CD14-positive monocyte (primary cell): ENCODE data around the gene S1PR3. TPM values are rescaled to one million over a fixed set of nuclear protein-coding genes. Genes with fewer than 3 reads are reported as not detected.

Source experiments
- DNase-seq, 3 donors: peaks; one replicate each; pipeline ENCODE4 v3.0.0-alpha.2; 2011 to 2022
- H2AFZ ChIP-seq: 2 replicates; pipeline ENCODE4 v1.6.0; 2012; ENCODE audit warnings: mild to moderate bottlenecking, low read depth, low read length, inconsistent platforms; ENCODE audit not compliant: insufficient read depth, poor library complexity, severe bottlenecking
- H3K27ac ChIP-seq, 2 donors: 1 replicate in 1 of 2; 2 replicates in 1 of 2; pipeline ENCODE4 v1.5.1; 2012 to 2013; ENCODE audit warnings: low read length in 2 of 2, control low read depth in 1 of 2, inconsistent platforms in 1 of 2, low read depth in 1 of 2, mild to moderate bottlenecking in 1 of 2
- H3K27me3 ChIP-seq, 2 donors: one replicate each; pipeline versions ENCODE4 v1.6.0 to v1.6.1; 2011 to 2013; ENCODE audit warnings: low read length in 2 of 2; ENCODE audit not compliant: control insufficient read depth in 2 of 2, insufficient read depth in 2 of 2
- H3K36me3 ChIP-seq, 2 donors: replicated peaks in 1 of 2; 1 replicate in 1 of 2; 2 replicates in 1 of 2; pipeline versions ENCODE4 v1.5.1 to v1.6.1; 2012 to 2013; ENCODE audit warnings: low read length in 2 of 2, control low read depth in 1 of 2, inconsistent platforms in 1 of 2, mild to moderate bottlenecking in 1 of 2; ENCODE audit not compliant: insufficient read depth in 2 of 2, control insufficient read depth in 1 of 2
- H3K4me1 ChIP-seq, 2 donors: 1 replicate in 1 of 2; 2 replicates in 1 of 2; pipeline versions ENCODE4 v1.5.1 to v1.6.1; 2012 to 2013; ENCODE audit warnings: low read length in 2 of 2, control low read depth in 1 of 2, inconsistent platforms in 1 of 2, mild to moderate bottlenecking in 1 of 2, moderate library complexity in 1 of 2; ENCODE audit not compliant: insufficient read depth in 2 of 2, control insufficient read depth in 1 of 2
- H3K4me2 ChIP-seq: replicated peaks from 2 replicates; pipeline ENCODE3; 2012; ENCODE audit warnings: low read length, moderate library complexity, mild to moderate bottlenecking; ENCODE audit not compliant: poor library complexity, severe bottlenecking; ENCODE audit errors: extremely low read depth
- H3K4me3 ChIP-seq, 3 experiments: fragments of 200-600 bp in 1 of 3; sonication (generic) in 1 of 3; replicated peaks in 1 of 3; 1 replicate in 2 of 3; 2 replicates in 1 of 3; pipeline ENCODE4 v1.5.1; 2011 to 2013; ENCODE audit warnings: low read length in 3 of 3, mild to moderate bottlenecking in 3 of 3, control low read depth in 2 of 3, low read depth in 2 of 3, inconsistent platforms in 1 of 3, moderate library complexity in 1 of 3
- H3K79me2 ChIP-seq: 2 replicates; pipeline ENCODE4 v1.6.0; 2012; ENCODE audit warnings: mild to moderate bottlenecking, control low read depth, inconsistent platforms, low read length, moderate library complexity; ENCODE audit not compliant: insufficient read depth
- H3K9ac ChIP-seq: 2 replicates; pipeline ENCODE4 v1.6.0; 2017; ENCODE audit warnings: low read length, mild to moderate bottlenecking; ENCODE audit not compliant: insufficient read depth, poor library complexity, severe bottlenecking
- H3K9me3 ChIP-seq, 2 donors: replicated peaks in 1 of 2; 1 replicate in 1 of 2; 2 replicates in 1 of 2; pipeline versions ENCODE4 v1.5.1 to v1.6.1; 2012 to 2013; ENCODE audit warnings: low read length in 2 of 2, control low read depth in 1 of 2; ENCODE audit not compliant: control insufficient read depth in 1 of 2, insufficient read depth in 1 of 2
- H4K20me1 ChIP-seq: 2 replicates; pipeline ENCODE4 v1.6.0; 2012; ENCODE audit warnings: mild to moderate bottlenecking, low read length, control low read depth, moderate library complexity; ENCODE audit not compliant: insufficient read depth
- H3K27ac Mint-ChIP-seq, 7 donors: one replicate each; pipeline ENCODE4 v1.8.0; 2020; ENCODE audit warnings: mild to moderate bottlenecking in 7 of 7, mixed read lengths in 7 of 7, moderate library complexity in 6 of 7, inconsistent platforms in 2 of 7
- H3K27me3 Mint-ChIP-seq, 3 donors: one replicate each; pipeline ENCODE4 v1.8.0; 2021 to 2022; ENCODE audit warnings: low read depth in 3 of 3, mild to moderate bottlenecking in 3 of 3, mixed read lengths in 3 of 3, moderate library complexity in 3 of 3, inconsistent platforms in 1 of 3
- H3K36me3 Mint-ChIP-seq, 2 donors: one replicate each; pipeline ENCODE4 v1.8.0; 2020; ENCODE audit warnings: mixed read lengths in 2 of 2, inconsistent platforms in 1 of 2, mild to moderate bottlenecking in 1 of 2
- H3K4me1 Mint-ChIP-seq: one replicate; pipeline ENCODE4 v1.8.0; 2020; ENCODE audit warnings: mild to moderate bottlenecking, mixed read lengths
- H3K4me3 Mint-ChIP-seq, 2 donors: one replicate each; pipeline ENCODE4 v1.8.0; 2020; ENCODE audit warnings: mild to moderate bottlenecking in 2 of 2, mixed read lengths in 2 of 2, moderate library complexity in 1 of 2
- H3K9me3 Mint-ChIP-seq, 7 donors: one replicate each; pipeline ENCODE4 v1.8.0; 2020 to 2022; ENCODE audit warnings: mixed read lengths in 7 of 7, mild to moderate bottlenecking in 6 of 7, moderate library complexity in 6 of 7, inconsistent platforms in 2 of 7
- WGBS: methylation state at CpG from one replicate; pipeline ENCODE4 v1.1.5; 2013; ENCODE audit warnings: missing lambda C conversion rate; ENCODE audit not compliant: insufficient coverage; 5-methylcytosine and 5-hydroxymethylcytosine counted together
- intact Hi-C, 2 donors: fragments of 100-400 bp; cut with micrococcal nuclease; formaldehyde crosslinking; loops; one replicate each; pipeline versions ENCODE4 v1.15.0 to v1.15.1; 2023
- polyA plus RNA-seq, 3 donors: library from polyadenylated mRNA; depleted of rRNA in 1 of 3; unstranded in 2 of 3; stranded (reverse) in 1 of 3; fragments of 300-500 nt in 2 of 3; fragments of >200 nt in 1 of 3; fragmentation: Illumina TruSeq in 2 of 3; gene quantifications; 1 replicate in 2 of 3; 2 replicates in 1 of 3; pipeline ENCODE4 v1.2.3, GENCODE V29; 2012 to 2021
- TF ChIP-seq, protein P1 (sequence below): fragments of 200-600 bp; IDR thresholded peaks from one replicate; pipeline ENCODE4 v1.8.0; 2022; ENCODE audit warnings: antibody characterized with exemption, mild to moderate bottlenecking

The S1PR3 gene
- polyA plus RNA-seq, 3 donors, result 28.2 to 59.7 (median 30.6) TPM

DNA sequence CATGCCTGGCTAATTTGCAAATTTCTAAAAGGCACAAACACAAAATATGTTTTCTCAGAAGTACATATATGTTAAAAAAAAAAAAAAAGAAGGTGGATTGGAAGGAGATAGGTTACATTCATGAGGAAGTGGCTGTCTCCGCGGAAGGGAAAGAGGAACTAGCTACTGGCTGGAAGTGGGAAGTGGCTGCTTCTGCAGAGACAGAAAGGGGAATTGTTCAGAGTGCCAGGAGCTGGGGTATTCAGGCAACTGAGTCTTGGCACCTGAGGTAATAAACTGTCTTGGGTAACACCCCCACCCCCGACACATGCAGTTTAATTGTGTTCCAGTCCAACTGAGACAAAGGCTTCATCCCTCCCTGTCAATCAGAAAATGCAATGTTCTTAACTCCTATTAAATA, 45.6 kb downstream of the S1PR3 start:
- Histone ChIP-seq H3K9me3 (no peaks in the 10 kb centered on the region), H2AFZ (peak overlapping the region; percentile 19), H4K20me1 (no peaks in the 10 kb centered on the region), H3K27me3 (peaks cover 1 to 25% of the 10 kb centered on the region in 2 donors), H3K36me3 (no peaks in the 10 kb centered on the region), H3K79me2 (no peaks in the 10 kb centered on the region), H3K4me3 (peak overlapping the region; percentile 2 to 66 (median 65)), H3K27ac (peak overlapping the region; percentile 70 to 92), H3K4me1 (peaks cover 24 to 25% of the 10 kb centered on the region in 2 donors), H3K9ac (peak overlapping the region; percentile 67), H3K4me2 (peak overlapping the region; percentile 71)
- Mint-ChIP-seq H3K27me3 (peaks cover 9 to 22% (median 15%) of the 10 kb centered on the region in 3 donors), H3K9me3 (peaks cover 0 to 5% (median 1%) of the 10 kb centered on the region in 7 donors), H3K4me1 (peaks cover 35% of the 10 kb centered on the region), H3K4me3 (peak overlapping the region; percentile 66 to 85), H3K27ac (peak overlapping the region; percentile 87 to 95 (median 90)), H3K36me3 (no peaks in the 10 kb centered on the region)
- WGBS, result 5% methylated on average over 2 of the region's 3 CpGs
- intact Hi-C loops, result no loop called here
- DNase-seq, result peak; percentile 83 to 96 (median 96)
- TF ChIP-seq, protein P1, sequence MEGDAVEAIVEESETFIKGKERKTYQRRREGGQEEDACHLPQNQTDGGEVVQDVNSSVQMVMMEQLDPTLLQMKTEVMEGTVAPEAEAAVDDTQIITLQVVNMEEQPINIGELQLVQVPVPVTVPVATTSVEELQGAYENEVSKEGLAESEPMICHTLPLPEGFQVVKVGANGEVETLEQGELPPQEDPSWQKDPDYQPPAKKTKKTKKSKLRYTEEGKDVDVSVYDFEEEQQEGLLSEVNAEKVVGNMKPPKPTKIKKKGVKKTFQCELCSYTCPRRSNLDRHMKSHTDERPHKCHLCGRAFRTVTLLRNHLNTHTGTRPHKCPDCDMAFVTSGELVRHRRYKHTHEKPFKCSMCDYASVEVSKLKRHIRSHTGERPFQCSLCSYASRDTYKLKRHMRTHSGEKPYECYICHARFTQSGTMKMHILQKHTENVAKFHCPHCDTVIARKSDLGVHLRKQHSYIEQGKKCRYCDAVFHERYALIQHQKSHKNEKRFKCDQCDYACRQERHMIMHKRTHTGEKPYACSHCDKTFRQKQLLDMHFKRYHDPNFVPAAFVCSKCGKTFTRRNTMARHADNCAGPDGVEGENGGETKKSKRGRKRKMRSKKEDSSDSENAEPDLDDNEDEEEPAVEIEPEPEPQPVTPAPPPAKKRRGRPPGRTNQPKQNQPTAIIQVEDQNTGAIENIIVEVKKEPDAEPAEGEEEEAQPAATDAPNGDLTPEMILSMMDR, result no peak

DNA sequence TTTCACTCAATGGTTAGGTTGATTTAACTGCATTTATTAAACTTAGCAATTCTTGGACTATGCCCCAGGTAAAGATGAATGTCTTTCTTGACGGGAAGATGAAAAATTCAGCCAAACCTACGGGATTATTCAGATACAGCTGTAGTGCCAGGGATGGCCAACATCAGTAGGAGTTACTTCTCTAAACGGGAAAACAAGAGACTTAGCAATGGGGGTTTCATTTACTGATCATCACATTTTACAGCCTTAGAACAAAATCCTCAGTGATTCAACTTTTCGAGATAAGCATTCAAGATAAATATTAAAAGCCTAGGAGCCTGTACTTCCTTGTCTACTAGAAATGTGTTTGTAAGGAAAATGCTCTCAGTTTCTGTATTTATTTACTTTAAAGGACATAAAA, 46.1 kb downstream of the S1PR3 start:
- H3K4me3 ChIP-seq, result peak overlapping the region in 1 of 3 experiments; percentile 25
- intact Hi-C loops, result no loop called here
- no peaks in the 10 kb centered on the region for H3K36me3 ChIP-seq
- peaks cover 0 to 3% (median 0%) of the 10 kb centered on the region in 7 donors for H3K9me3 Mint-ChIP-seq
- H3K27me3 ChIP-seq, result peaks cover 0 to 24% of the 10 kb centered on the region in 2 donors
- TF ChIP-seq, protein P1, result no peak
- H3K4me2 ChIP-seq, result peak overlapping the region; percentile 71
- H3K4me1 ChIP-seq, result peaks cover 24 to 25% of the 10 kb centered on the region in 2 donors
- H3K27ac ChIP-seq, result peak overlapping the region in 1 of 2 donors; percentile 92
- H3K4me3 Mint-ChIP-seq, result peak overlapping the region in 1 of 2 donors; percentile 85
- no peaks in the 10 kb centered on the region for H3K36me3 Mint-ChIP-seq
- 50% methylated on average over 2 of the region's 4 CpGs for WGBS
- peak overlapping the region in 2 of 7 donors; percentile 90 to 92 for H3K27ac Mint-ChIP-seq
- H2AFZ ChIP-seq, result no peak overlapping the region
- peaks cover 5 to 20% (median 16%) of the 10 kb centered on the region in 3 donors for H3K27me3 Mint-ChIP-seq
- H3K9me3 ChIP-seq, result no peaks in the 10 kb centered on the region
- no peak overlapping the region for H3K9ac ChIP-seq
- DNase-seq, result peak in 1 of 3 donors; percentile 53
- H3K79me2 ChIP-seq, result no peaks in the 10 kb centered on the region
- peaks cover 35% of the 10 kb centered on the region for H3K4me1 Mint-ChIP-seq
- no peaks in the 10 kb centered on the region for H4K20me1 ChIP-seq
